CD4-positive, CD25-positive, alpha-beta regulatory T cell (primary cell): ENCODE data around the gene NKIRAS2. TPM values are rescaled to one million over a fixed set of nuclear protein-coding genes. Genes with fewer than 3 reads are reported as not detected.
A peak's percentile ranks its signal among the peaks of the same experiment; 100 is the strongest.

Experiments
- ATAC-seq, 2 donors: fragments of 150-1000 bp; cut with Tn5 transposase; one replicate each; pipeline ENCODE4 v1.10.0; 2021; ENCODE audit warnings: low read depth in 2 of 2, moderate number of reproducible peaks in 2 of 2, moderate library complexity in 1 of 2
- DNase-seq, 3 donors: peaks; one replicate each; pipeline versions ENCODE4 v3.0.0 to v3.0.0-alpha.2; 2012 to 2022; ENCODE audit warnings: mixed read lengths in 1 of 3
- H3K27ac ChIP-seq: one replicate; pipeline ENCODE4 v1.7.0; 2013; ENCODE audit warnings: mild to moderate bottlenecking, low read length; ENCODE audit not compliant: insufficient read depth, poor library complexity, severe bottlenecking
- H3K27me3 ChIP-seq: one replicate; pipeline ENCODE4 v1.7.0; 2013; ENCODE audit warnings: low read length; ENCODE audit not compliant: control insufficient read depth, insufficient read depth
- H3K36me3 ChIP-seq: one replicate; pipeline ENCODE4 v1.7.0; 2013; ENCODE audit warnings: mild to moderate bottlenecking, low read length, moderate library complexity; ENCODE audit not compliant: control insufficient read depth, insufficient read depth
- H3K4me1 ChIP-seq: 2 replicates; pipeline ENCODE4 v1.7.0; 2013; ENCODE audit warnings: mild to moderate bottlenecking, low read length; ENCODE audit not compliant: insufficient read depth, control insufficient read depth, poor library complexity, severe bottlenecking
- H3K4me3 ChIP-seq: one replicate; pipeline ENCODE4 v1.7.0; 2013; ENCODE audit warnings: low read depth, mild to moderate bottlenecking, low read length, moderate library complexity
- H3K9me3 ChIP-seq, 2 experiments: 1 replicate in 1 of 2; 2 replicates in 1 of 2; pipeline ENCODE4 v1.7.0; 2013; ENCODE audit warnings: low read length in 2 of 2, mild to moderate bottlenecking in 1 of 2, moderate library complexity in 1 of 2; ENCODE audit not compliant: control insufficient read depth in 2 of 2
- H3K27ac Mint-ChIP-seq, 3 donors: one replicate each; pipeline ENCODE4 v1.8.0; 2020 to 2022; ENCODE audit warnings: mild to moderate bottlenecking in 3 of 3, mixed read lengths in 3 of 3, moderate library complexity in 2 of 3
- H3K27me3 Mint-ChIP-seq: one replicate; pipeline ENCODE4 v1.8.0; 2022; ENCODE audit warnings: mild to moderate bottlenecking, mixed read lengths
- H3K36me3 Mint-ChIP-seq: one replicate; pipeline ENCODE4 v1.8.0; 2020; ENCODE audit warnings: mixed read lengths
- H3K4me1 Mint-ChIP-seq, 4 donors: one replicate each; pipeline ENCODE4 v1.8.0; 2020 to 2022; ENCODE audit warnings: mixed read lengths in 4 of 4, mild to moderate bottlenecking in 1 of 4
- H3K4me3 Mint-ChIP-seq, 4 donors: one replicate each; pipeline ENCODE4 v1.8.0; 2020 to 2022; ENCODE audit warnings: mild to moderate bottlenecking in 4 of 4, mixed read lengths in 4 of 4, moderate library complexity in 3 of 4
- H3K9me3 Mint-ChIP-seq, 7 donors: one replicate each; pipeline ENCODE4 v1.8.0; 2020 to 2022; ENCODE audit warnings: mixed read lengths in 7 of 7, mild to moderate bottlenecking in 3 of 7, moderate library complexity in 2 of 7
- polyA plus RNA-seq, 4 donors: library from polyadenylated mRNA; unstranded; fragments of 300-500 nt; fragmentation: Illumina TruSeq; gene quantifications; one replicate each; pipeline ENCODE4 v1.2.3, GENCODE V29; 2021
- total RNA-seq: library from RNA; stranded (reverse); gene quantifications from one replicate; pipeline ENCODE4 v1.2.3, GENCODE V29; 2022

NKIRAS2 gene
- total and polyA plus RNA-seq, 5 donors from 2014 or later: 14.6 to 25.8 (median 22.5) TPM

GRCh38 chr17:42060231-42060630, 40.3 kb downstream of the NKIRAS2 start:
- Histone ChIP-seq H3K4me3 (no peak overlapping the region), H3K9me3 (no peaks in the 10 kb centered on the region), H3K27ac (no peak overlapping the region), H3K27me3 (no peaks in the 10 kb centered on the region), H3K4me1 (no peaks in the 10 kb centered on the region), H3K36me3 (no peaks in the 10 kb centered on the region)
- DNase-seq (no peak), ATAC-seq (no peak)
- Mint-ChIP-seq H3K36me3 (no peaks in the 10 kb centered on the region), H3K4me1 (peaks cover 0 to 16% (median 7%) of the 10 kb centered on the region in 4 donors), H3K27me3 (peaks cover 18% of the 10 kb centered on the region), H3K9me3 (peaks cover 0 to 3% (median 0%) of the 10 kb centered on the region in 7 donors), H3K4me3 (no peak overlapping the region), H3K27ac (peak overlapping the region in 2 of 3 donors; percentile 66 to 82)

- Histone ChIP-seq H3K27me3 (no peaks in the 10 kb centered on the region), H3K36me3 (no peaks in the 10 kb centered on the region), H3K4me3 (no peak overlapping the region), H3K9me3 (no peaks in the 10 kb centered on the region), H3K27ac (no peak overlapping the region), H3K4me1 (no peaks in the 10 kb centered on the region)
- no peak overlapping the region for H3K27ac Mint-ChIP-seq
- H3K4me1 Mint-ChIP-seq: peaks cover 0 to 17% (median 7%) of the 10 kb centered on the region in 4 donors
- peaks cover 0 to 3% (median 0%) of the 10 kb centered on the region in 7 donors for H3K9me3 Mint-ChIP-seq
- no peak overlapping the region for H3K4me3 Mint-ChIP-seq
- H3K36me3 Mint-ChIP-seq: no peaks in the 10 kb centered on the region
- no peak for ATAC-seq
- DNase-seq: no peak
- H3K27me3 Mint-ChIP-seq: peaks cover 12% of the 10 kb centered on the region
Observed at GRCh38 chr17:42061646-42062487, 42.0 kb downstream of the NKIRAS2 start.

DNA sequence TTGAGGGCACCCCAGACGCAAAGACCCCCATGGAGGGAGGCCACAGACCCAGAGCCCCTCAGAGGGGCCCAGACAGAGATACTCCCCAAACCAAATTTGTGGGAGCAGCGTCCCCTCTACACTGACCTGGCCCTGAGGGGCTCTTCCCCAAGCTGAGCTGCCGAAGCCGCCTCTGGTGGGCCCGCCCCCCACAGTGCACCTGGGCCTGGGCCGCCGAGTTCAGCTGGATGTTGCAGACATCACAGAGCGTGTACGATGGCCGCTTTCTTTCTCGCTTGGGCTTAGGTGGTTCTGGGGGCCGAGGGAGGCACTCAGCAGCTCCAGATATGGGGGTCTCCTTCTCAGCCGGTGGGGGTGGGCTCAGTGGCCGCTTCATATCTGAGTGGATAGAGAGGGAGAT, 42.8 kb downstream of the NKIRAS2 start:
- Histone ChIP-seq H3K27ac (no peak overlapping the region), H3K27me3 (no peaks in the 10 kb centered on the region), H3K36me3 (no peaks in the 10 kb centered on the region), H3K4me1 (no peaks in the 10 kb centered on the region), H3K4me3 (no peak overlapping the region), H3K9me3 (no peaks in the 10 kb centered on the region)
- Mint-ChIP-seq H3K9me3 (no peaks in the 10 kb centered on the region), H3K27me3 (peaks cover 16% of the 10 kb centered on the region), H3K4me1 (peaks cover 0 to 19% (median 7%) of the 10 kb centered on the region in 4 donors), H3K36me3 (no peaks in the 10 kb centered on the region), H3K4me3 (no peak overlapping the region), H3K27ac (no peak overlapping the region)
- no peak for DNase-seq
- ATAC-seq: no peak

DNA sequence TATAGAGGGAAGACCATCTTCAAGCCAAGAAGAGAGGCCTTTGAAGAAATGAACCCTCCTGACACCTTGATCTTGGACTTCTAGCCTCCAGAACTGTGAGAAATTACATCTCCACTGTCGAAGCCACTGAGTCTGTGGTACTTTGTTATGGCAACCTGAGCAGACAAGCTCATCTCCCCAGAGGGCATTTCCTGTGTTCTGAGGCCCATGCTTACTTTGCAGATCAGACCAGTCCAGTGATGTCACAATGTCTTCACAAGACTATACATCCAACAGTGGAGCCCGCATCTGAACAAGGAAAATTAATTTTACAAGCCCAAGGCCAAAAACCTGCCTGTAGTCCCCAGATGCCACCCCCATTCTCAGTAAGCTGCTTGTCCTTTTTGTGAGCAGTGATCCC, 45.3 kb downstream of the NKIRAS2 start:
- peaks cover 12% of the 10 kb centered on the region for H3K27me3 Mint-ChIP-seq
- ATAC-seq (no peak), DNase-seq (peak in 1 of 3 donors; percentile 34)
- Histone ChIP-seq H3K27ac (no peak overlapping the region), H3K4me1 (no peaks in the 10 kb centered on the region), H3K9me3 (no peaks in the 10 kb centered on the region), H3K4me3 (no peak overlapping the region), H3K27me3 (no peaks in the 10 kb centered on the region), H3K36me3 (no peaks in the 10 kb centered on the region)
- H3K9me3 Mint-ChIP-seq: no peaks in the 10 kb centered on the region
- H3K36me3 Mint-ChIP-seq: no peaks in the 10 kb centered on the region
- H3K4me3 Mint-ChIP-seq: no peak overlapping the region
- H3K4me1 Mint-ChIP-seq: peaks cover 0 to 19% (median 5%) of the 10 kb centered on the region in 4 donors
- H3K27ac Mint-ChIP-seq: no peak overlapping the region

DNA sequence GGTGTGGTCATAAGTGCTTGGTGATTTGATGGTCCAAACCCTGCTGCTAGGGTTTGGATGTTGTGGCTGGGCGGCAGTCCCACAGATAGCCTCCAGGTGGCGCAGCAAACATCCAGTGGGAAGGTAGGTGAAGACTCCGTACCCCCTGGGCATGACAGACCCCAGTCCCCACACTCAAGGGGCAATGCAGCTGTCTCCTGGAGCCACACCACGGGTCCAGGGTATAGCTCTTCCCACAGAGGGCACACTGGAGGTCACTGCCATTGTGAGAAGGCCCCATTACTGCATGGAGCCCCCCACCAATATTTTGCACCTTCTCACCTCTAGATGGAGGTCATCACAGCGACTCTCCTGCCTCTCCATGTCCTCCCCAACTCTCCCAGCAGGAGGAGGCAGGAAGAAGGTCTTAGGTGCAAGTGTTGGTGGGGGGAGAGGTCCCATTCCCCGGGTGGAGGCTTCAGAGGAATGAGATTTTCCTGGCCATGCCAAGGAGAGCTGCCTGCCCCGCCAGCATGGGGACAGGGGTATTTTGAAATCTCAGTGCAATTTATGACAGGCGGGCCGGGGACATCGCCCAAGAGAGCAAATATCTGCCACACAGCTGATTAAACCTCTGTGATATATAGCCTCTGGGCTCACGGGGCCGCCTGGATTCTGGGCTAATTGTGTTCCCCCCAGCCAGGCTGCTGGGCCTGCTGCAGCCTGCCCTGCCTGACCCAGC, 47.6 kb downstream of the NKIRAS2 start:
- Mint-ChIP-seq H3K4me3 (no peak overlapping the region), H3K9me3 (no peaks in the 10 kb centered on the region), H3K27ac (no peak overlapping the region), H3K4me1 (peaks cover 0 to 27% (median 7%) of the 10 kb centered on the region in 4 donors), H3K36me3 (no peaks in the 10 kb centered on the region), H3K27me3 (peaks cover 23% of the 10 kb centered on the region)
- Histone ChIP-seq H3K9me3 (no peaks in the 10 kb centered on the region), H3K27me3 (no peaks in the 10 kb centered on the region), H3K27ac (no peak overlapping the region), H3K4me1 (peaks cover 10% of the 10 kb centered on the region), H3K4me3 (no peak overlapping the region), H3K36me3 (no peaks in the 10 kb centered on the region)
- ATAC-seq: peak; percentile 56 to 60
- peak; percentile 52 to 63 (median 53) for DNase-seq

GRCh38 chr17:42068979-42069378, 49.1 kb downstream of the NKIRAS2 start:
- no peaks in the 10 kb centered on the region for H3K36me3 ChIP-seq
- peaks cover 3% of the 10 kb centered on the region for H3K36me3 Mint-ChIP-seq
- H3K27me3 Mint-ChIP-seq: peaks cover 35% of the 10 kb centered on the region
- peaks cover 11% of the 10 kb centered on the region for H3K4me1 ChIP-seq
- no peak overlapping the region for H3K4me3 Mint-ChIP-seq
- H3K27ac ChIP-seq: no peak overlapping the region
- H3K27ac Mint-ChIP-seq: peak overlapping the region in 1 of 3 donors; percentile 43
- ATAC-seq: no peak
- H3K4me3 ChIP-seq: no peak overlapping the region
- H3K27me3 ChIP-seq: no peaks in the 10 kb centered on the region
- no peaks in the 10 kb centered on the region for H3K9me3 ChIP-seq
- peaks cover 0 to 22% (median 5%) of the 10 kb centered on the region in 4 donors for H3K4me1 Mint-ChIP-seq
- no peak for DNase-seq
- H3K9me3 Mint-ChIP-seq: no peaks in the 10 kb centered on the region

- H3K36me3 Mint-ChIP-seq: peaks cover 5% of the 10 kb centered on the region
- peaks cover 0 to 13% (median 2%) of the 10 kb centered on the region in 4 donors for H3K4me1 Mint-ChIP-seq
- peaks cover 41% of the 10 kb centered on the region for H3K27me3 Mint-ChIP-seq
- DNase-seq (peak in 1 of 3 donors; percentile 21), ATAC-seq (no peak)
- no peak overlapping the region for H3K4me3 ChIP-seq
- H3K27ac Mint-ChIP-seq: no peak overlapping the region
- no peaks in the 10 kb centered on the region for H3K27me3 ChIP-seq
- H3K4me1 ChIP-seq: peaks cover 11% of the 10 kb centered on the region
- no peaks in the 10 kb centered on the region for H3K9me3 ChIP-seq
- no peak overlapping the region for H3K27ac ChIP-seq
- H3K36me3 ChIP-seq: no peaks in the 10 kb centered on the region
- peak overlapping the region in 2 of 4 donors; percentile 16 to 39 for H3K4me3 Mint-ChIP-seq
- H3K9me3 Mint-ChIP-seq: no peaks in the 10 kb centered on the region
Observed at GRCh38 chr17:42071810-42072209, 51.9 kb downstream of the NKIRAS2 start.
